GM23248 (cell line): ENCODE measurements around the gene PKIB.

Source experiments
- EZH2 ChIP-seq: fragments of 200-600 bp; sonication (generic); IDR thresholded peaks from 2 replicates; pipeline ENCODE4 v1.6.1; 2018; ENCODE audit warnings: antibody characterized with exemption, mild to moderate bottlenecking; ENCODE audit not compliant: insufficient read depth, poor library complexity, severe bottlenecking
- EZH2phosphoT487 ChIP-seq: fragments of 200-600 bp; sonication (generic); IDR thresholded peaks from 2 replicates; pipeline ENCODE4 v1.6.1; 2018; ENCODE audit warnings: antibody characterized with exemption, moderate library complexity, mild to moderate bottlenecking, low read depth; ENCODE audit not compliant: insufficient read depth

- TF ChIP-seq EZH2: no peak
- no peak for TF ChIP-seq EZH2phosphoT487
These were observed 73.9 kb downstream of the PKIB start for GRCh38 chr6:122683989-122684651.
